ENCODE data around the gene UQCRC2.
"Not testable (repeated sequence)": the region's sequence is repeated elsewhere in the genome, so short reads cannot be mapped to it uniquely, and the experiment has no call there.

The UQCRC2 gene

DNA sequence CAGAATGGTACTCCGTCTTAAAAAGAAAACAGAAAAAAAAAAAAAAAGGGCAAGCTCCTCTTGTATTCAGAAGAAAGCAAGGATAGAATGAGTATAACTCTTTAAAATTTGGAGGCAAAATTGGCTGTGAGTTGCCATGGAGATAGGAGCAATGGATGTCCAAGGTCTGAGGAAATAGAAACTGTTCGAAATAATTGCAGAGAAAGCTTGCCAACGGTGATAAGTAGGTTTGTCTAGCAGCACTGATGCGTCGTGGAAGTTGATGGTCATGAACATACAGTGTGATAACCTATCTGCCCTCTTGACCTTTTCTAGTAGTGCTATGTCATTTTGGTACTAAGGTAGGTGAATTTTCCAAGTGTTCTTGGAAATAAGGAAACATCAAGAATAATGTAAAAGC, 57.7 kb downstream of the UQCRC2 start:
- DNase-seq (ENCODE audit: low read depth) = no peak

DNA sequence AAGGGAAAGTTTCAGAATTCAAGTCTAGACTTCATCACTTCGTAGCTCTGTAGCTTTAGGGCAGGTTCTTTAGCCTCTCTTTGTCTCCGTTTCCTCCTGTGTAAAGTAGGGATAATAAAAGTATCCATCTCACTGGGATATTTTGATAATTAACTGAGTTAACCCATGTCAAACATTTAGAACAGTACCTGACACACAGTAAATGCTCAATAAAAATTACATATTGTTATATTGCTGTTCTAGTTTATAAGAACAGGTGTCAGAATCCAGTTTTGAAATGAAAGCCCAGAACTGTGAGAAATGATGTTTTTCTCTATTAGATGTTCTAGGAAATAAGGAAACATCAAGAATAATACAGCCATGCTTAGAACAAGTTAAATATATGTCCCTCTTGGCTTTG, 59.1 kb downstream of the UQCRC2 start:
- no peak for DNase-seq (ENCODE audit: low read depth)

DNA sequence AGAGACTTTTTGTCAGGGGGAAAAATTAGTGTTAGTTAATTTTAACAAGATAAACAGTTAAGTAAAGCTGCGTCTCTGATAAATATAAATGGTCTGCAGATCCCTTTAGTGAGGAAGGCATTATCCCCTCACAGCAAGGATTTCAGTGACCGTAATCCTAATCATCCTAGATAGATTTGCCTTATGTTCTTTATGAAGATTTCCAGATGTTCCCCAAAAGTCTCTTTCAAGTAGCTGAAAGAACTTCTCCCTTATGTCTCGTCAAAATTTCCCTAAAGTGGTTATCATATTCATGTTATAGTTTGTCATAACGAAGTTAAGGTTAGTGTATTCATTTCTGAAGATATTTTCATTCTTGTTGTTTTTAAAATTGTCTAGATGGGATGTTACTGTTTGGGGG, 60.3 kb downstream of the UQCRC2 start:
- no peak for DNase-seq (ENCODE audit: low read depth)

DNA sequence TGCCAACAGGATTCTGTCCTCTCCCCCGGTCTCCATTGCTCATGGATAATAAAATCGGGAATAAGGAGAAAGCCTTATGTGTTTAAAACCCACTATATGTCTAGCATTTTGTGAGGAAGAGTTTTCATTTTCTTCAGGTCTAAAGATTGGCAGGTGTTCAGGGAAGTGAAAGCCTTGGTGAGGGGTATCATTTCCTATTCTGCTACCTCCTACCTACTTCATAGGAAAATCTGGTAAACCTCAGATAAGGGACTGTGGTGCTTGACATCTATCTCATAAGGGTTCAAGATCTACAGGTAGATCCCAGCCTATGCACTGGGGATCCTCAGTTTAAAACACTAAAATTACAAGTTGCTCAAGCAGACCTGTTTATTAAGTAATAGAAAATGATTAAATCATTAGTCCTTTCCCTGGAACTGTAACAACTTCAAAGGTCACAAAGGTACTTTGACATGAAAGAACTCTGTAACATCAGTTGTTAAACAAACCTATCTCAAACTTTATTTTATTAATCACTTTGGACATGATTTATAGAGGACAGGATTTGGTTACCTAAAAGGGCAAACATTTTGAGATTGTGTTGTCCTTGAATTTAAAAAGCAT, 61.2 kb downstream of the UQCRC2 start:
- DNase-seq (ENCODE audit: low read depth) = no peak

DNA sequence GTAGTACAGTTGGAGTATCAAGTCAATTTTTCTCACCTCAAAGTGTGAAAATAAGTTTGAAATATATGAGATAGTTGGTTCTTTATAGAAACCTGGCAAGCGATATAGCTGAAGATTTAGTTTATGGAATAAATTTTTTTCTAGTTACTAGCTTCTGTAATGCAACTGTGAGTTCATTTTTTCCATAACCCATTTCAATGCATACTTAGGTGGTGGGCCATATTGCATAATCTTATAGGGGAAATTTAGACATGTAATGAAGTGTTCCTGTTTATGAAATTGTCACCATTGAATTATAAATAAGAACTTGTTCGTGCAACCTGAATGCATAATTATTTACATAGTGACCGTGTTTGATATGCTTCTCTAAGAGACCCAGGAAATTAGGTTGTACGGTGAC, 63.8 kb downstream of the UQCRC2 start:
- DNase-seq (ENCODE audit: low read depth) = no peak

DNA sequence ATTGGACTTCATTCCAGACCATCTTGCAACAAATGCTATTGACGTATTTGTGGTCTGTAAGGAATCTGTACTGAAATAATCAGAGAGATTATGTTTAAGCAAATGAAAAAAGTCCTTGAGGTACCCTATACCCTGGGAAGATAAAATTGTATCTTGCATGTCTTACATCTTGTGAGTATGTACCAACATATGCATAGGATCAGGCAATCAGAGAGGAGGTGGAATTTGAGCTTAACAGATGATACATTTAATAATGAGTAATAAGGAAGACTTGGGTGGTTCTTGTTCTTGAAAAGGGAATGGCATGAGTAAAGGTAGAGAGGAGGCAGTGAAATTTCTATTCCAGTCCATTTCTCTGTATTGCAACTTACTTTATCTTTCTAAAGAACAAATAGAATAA, 65.4 kb downstream of the UQCRC2 start:
- DNase-seq (ENCODE audit: low read depth) = no peak

DNA sequence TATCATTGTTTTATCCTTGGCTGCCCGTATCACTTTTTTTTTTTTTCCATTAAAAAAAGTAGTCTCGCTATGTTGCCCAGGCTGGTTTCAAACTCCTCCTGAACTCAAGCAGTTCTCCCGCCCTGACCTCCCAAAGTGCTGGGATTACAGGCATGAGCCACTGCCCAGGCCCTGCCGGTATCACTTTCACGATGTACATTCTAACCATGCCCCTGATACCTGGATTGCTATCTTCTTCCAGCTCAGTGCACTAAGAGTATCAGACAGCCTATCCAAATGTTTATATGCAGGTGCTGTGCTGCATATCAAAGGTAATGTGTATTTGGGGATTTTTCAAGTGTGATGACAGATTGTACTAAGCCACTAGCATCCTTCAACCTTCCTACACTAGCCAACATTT, 69.0 kb downstream of the UQCRC2 start:
- DNase-seq (ENCODE audit: low read depth) = no peak

DNA sequence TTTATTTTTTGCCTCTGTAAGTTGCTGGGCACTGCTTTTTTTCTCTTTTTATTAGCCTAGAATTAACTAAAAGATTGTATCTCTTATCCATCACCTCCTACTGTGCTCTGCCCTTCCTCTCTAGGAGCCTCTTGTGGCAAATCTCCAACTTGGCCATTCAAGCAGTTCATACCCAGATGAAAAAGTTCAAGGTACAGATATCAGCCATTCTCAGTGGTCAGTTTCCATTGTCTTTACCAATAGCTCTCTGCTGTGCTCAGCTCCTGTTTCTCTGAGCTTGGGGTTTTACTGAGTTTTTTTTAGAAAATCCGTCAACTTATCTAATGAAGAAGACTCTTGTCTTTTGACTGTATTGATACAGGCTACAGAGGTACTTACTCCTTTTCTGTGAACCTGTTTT, 70.3 kb downstream of the UQCRC2 start:
- DNase-seq (ENCODE audit: low read depth) = no peak

DNA sequence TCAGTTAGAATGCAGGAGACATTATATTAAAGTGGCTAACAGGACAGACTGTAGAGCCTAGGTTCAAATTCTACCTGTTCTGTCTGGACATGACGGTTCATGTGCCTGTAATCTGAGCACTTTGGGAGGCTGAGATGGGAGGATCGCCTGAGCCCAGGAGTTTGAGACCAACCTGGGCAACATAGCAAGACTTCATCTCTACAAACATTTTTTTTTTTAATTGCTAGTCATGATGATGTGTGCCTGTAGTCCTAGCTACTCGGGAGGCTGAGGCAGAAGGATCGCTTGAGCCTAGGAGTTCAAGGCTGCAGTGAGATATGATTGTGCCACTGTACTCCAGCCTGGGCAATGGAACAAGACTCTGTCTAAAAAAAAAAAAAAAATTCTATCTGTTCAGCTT, 71.6 kb downstream of the UQCRC2 start:
- DNase-seq (ENCODE audit: low read depth) = not testable (repeated sequence)

DNA sequence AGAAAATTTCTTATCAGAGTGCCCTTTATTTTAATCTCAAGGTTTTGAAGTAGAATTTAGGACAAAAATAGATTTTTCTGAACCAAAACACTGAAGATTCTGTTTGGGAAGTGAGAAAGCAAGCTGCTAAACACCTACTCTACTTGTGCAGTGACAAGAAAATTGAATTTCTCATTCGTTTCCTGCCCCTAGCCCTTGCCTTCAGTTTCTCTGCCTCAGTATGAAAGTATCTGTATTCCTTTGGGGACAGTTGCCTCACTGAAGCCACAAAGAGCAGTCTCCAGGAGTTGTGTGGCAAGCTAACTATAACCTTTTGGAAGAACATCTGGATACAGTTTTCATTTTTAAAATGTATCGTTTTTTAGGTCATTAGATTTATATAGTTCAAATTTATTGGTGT, 74.5 kb downstream of the UQCRC2 start:
- DNase-seq (ENCODE audit: low read depth) = no peak

DNA sequence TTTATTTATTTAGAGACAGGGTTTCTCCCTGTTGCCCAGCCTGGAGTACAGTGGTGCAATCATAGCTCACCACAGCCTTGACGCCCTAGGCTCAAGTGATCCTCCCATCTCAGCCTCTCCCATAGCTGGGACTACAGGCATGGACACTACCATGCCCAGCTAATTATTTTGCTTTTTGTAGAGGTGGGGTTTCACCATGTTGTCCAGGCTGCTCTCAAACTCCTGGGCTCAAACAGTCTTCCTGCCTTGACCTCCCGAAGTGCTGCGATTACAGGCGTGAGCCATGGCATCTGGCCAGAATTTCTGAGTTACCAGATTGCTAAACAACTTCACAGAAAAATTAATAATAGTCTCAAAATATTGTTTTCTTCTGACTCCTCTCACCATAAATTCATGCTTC, 76.5 kb downstream of the UQCRC2 start:
- no peak for DNase-seq (ENCODE audit: low read depth)

DNA sequence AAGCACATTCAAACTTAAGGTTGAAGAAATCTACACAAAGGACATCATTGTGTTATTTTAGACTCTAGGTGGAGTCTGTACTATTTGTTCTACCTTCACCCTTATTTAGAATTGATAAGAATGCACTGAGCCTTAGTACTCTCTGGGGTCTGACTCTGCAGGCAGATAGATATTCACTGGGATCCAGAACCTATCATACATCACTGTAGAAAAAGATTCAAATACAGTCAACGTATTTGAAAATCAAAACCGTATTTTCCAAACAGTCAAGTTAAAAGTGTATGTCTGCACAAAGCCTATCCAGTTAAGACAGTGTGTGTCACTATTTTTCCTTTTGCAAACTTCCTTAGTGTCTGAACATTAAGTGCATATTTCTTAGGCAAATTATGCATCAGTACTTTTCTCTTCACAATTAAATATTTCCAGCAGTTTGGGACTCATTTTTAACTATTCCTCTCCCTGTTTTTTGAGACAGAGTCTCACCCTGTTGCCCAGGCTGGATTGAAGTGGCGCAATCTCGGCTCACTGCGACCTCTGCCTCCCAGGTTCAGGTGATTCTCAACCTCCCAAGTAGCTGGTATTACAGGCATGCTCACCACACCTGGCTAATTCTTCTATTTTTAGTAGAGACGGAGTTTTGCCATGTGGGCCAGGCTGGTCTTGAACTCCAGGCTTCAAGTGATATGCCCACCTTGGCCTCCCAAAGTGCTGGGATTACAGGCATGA, 77.1 kb downstream of the UQCRC2 start:
- no peak for DNase-seq (ENCODE audit: low read depth)

DNA sequence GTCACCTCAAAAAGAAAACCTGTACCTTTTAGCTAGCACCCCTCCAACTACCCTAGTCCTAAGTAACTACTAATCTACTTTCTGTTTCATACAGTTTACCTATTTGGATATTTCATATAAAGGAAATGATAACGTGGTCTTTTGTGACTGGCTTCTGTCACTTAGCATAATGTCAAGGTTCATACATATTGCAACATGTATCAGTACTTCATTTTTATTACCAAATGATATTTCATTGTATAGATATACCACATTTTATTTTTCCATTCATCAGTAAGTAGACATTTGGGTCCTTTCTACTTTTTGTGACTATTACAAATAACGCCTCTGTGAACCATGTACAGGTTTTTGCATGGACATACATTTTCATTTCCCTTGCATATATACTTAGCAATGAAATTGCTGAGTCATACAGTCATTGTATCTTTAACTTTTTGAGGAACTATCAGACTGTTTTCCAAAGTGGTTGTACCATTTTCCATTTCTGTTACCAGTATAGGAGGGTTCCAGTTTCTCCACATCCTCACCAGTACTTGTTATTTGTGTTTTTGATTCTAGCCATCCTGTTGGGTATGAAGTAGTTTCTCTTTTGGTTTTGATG, 78.4 kb downstream of the UQCRC2 start:
- no peak for DNase-seq (ENCODE audit: low read depth)
